Neural cell (in vitro differentiated cells): ENCODE measurements around the gene RNU2-63P.
A peak's percentile ranks its signal among the peaks of the same experiment; 100 is the strongest.

Experiments
- EP300 ChIP-seq: fragments of 450-650 bp; conservative IDR thresholded peaks from 2 replicates; pipeline ENCODE4 v1.6.1; 2014; ENCODE audit warnings: antibody characterized with exemption, mild to moderate bottlenecking, moderate library complexity; ENCODE audit not compliant: poor library complexity, severe bottlenecking
- EZH2 ChIP-seq: fragments of 200-600, 300-800 bp; shearing (Covaris generic), sonication (generic); IDR thresholded peaks from 2 replicates; pipeline ENCODE4 v1.6.1; 2014; ENCODE audit warnings: antibody characterized with exemption, low read length, borderline replicate concordance, mild to moderate bottlenecking; ENCODE audit not compliant: insufficient read depth, poor library complexity, severe bottlenecking
- MXI1 ChIP-seq: fragments of 450-650 bp; conservative IDR thresholded peaks from 2 replicates; pipeline ENCODE4 v1.6.1; 2014; ENCODE audit warnings: antibody characterized with exemption, mild to moderate bottlenecking; ENCODE audit not compliant: poor library complexity, severe bottlenecking
- POLR2AphosphoS5 ChIP-seq: IDR thresholded peaks from 2 replicates; pipeline ENCODE4 v1.6.1; 2012
- RAD21 ChIP-seq: fragments of 450-650 bp; conservative IDR thresholded peaks from 2 replicates; pipeline ENCODE4 v1.6.1; 2014; ENCODE audit warnings: antibody characterized with exemption, mild to moderate bottlenecking, moderate library complexity
- SMC3 ChIP-seq: fragments of 450-650 bp; conservative IDR thresholded peaks from 2 replicates; pipeline ENCODE4 v1.6.1; 2014; ENCODE audit warnings: antibody characterized with exemption, mild to moderate bottlenecking, moderate library complexity; ENCODE audit not compliant: poor library complexity
- TF ChIP-seq, protein P1 (sequence below): fragments of 450-650 bp; IDR thresholded peaks from 2 replicates; pipeline ENCODE4 v1.5.1; 2014; ENCODE audit warnings: antibody characterized with exemption, mild to moderate bottlenecking, moderate library complexity; ENCODE audit not compliant: poor library complexity, severe bottlenecking
- TF ChIP-seq, protein P2 (sequence below): IDR thresholded peaks from 2 replicates; pipeline ENCODE4 v1.6.1; 2012; ENCODE audit warnings: borderline replicate concordance

DNA sequence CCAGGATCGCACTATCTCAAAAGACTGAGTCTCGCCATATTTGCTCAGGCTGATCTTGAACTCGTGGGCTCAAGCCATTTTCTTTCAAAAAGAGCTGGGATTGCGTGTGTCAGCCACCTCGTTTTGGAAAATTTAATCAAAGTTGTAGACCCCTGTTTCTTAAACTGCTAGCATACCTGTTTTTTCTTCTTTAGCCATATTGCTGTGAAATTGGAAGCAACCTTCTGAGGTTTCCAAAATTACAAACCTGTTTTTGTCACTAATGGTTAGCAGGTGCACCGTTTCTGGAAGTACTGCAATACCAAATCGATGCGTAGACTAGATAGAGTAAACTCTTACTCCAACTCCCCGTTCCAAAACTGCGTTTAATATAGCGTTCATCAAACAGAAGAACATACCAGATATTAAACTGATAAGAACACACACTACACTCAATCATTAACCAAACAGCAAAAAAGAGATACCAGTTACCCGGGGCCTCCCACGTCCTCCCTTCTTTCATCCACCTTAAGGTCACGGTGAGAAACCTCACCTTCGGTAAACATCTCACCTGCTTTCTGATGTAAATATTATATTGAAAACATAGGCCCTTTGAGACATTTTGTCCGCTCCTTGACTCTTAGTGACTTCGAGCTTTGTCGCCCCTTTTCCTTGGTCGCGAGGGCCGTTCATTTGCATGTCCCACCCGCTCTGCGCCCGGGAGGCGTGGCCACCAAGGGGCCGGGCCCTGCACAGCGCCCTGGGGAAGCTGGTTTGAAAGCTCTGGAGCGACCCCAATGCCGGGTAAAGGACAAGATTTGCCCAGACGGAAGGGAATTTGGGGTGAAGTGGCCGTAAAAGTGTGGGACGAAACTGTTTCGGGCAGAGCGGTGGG is at the start of gene RNU2-63P:
- TF ChIP-seq, protein P1, sequence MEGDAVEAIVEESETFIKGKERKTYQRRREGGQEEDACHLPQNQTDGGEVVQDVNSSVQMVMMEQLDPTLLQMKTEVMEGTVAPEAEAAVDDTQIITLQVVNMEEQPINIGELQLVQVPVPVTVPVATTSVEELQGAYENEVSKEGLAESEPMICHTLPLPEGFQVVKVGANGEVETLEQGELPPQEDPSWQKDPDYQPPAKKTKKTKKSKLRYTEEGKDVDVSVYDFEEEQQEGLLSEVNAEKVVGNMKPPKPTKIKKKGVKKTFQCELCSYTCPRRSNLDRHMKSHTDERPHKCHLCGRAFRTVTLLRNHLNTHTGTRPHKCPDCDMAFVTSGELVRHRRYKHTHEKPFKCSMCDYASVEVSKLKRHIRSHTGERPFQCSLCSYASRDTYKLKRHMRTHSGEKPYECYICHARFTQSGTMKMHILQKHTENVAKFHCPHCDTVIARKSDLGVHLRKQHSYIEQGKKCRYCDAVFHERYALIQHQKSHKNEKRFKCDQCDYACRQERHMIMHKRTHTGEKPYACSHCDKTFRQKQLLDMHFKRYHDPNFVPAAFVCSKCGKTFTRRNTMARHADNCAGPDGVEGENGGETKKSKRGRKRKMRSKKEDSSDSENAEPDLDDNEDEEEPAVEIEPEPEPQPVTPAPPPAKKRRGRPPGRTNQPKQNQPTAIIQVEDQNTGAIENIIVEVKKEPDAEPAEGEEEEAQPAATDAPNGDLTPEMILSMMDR: no peak
- TF ChIP-seq EZH2 (no peak), SMC3 (no peak), POLR2AphosphoS5 (peak; percentile 90), MXI1 (no peak), EP300 (peak; percentile 45), RAD21 (no peak)
- TF ChIP-seq, protein P2, sequence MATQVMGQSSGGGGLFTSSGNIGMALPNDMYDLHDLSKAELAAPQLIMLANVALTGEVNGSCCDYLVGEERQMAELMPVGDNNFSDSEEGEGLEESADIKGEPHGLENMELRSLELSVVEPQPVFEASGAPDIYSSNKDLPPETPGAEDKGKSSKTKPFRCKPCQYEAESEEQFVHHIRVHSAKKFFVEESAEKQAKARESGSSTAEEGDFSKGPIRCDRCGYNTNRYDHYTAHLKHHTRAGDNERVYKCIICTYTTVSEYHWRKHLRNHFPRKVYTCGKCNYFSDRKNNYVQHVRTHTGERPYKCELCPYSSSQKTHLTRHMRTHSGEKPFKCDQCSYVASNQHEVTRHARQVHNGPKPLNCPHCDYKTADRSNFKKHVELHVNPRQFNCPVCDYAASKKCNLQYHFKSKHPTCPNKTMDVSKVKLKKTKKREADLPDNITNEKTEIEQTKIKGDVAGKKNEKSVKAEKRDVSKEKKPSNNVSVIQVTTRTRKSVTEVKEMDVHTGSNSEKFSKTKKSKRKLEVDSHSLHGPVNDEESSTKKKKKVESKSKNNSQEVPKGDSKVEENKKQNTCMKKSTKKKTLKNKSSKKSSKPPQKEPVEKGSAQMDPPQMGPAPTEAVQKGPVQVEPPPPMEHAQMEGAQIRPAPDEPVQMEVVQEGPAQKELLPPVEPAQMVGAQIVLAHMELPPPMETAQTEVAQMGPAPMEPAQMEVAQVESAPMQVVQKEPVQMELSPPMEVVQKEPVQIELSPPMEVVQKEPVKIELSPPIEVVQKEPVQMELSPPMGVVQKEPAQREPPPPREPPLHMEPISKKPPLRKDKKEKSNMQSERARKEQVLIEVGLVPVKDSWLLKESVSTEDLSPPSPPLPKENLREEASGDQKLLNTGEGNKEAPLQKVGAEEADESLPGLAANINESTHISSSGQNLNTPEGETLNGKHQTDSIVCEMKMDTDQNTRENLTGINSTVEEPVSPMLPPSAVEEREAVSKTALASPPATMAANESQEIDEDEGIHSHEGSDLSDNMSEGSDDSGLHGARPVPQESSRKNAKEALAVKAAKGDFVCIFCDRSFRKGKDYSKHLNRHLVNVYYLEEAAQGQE: no peak
